ENCODE data around the gene PALM.
"Not testable (repeated sequence)": the region's sequence is repeated elsewhere in the genome, so short reads cannot be mapped to it uniquely, and the experiment has no call there.

DNA sequence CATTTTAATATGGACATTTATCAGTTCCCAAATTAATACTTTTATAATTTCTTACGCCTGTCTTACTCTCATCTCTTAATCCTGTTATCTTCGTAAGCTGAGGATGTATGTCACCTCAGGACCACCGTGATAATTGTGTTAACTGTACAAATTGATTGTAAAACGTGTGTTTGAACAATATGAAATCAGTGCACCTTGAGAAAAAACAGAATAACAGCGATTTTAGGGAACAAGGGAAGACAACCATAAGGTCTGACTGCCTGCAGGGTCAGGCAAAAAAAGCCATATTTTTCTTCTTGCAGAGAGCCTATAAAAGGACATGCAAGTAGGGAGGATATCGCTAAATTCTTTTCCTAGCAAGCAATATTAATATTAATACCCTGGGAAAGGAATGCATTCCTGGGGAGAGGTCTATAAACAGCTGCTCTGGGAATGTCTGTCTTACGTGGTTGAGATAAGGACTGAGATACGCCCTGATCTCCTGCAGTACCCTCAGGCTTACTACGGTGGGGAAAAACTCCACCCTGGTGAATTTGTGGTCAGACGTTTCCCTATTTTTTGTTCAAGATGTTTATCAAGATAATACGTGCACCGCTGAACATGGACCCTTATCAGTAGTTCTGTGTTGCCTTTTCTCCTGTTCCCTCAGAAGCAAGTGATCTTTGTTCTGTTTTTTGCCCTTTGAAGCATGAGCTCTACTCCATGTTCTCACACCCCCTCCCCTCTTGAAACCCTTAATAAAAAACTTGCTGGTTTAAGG is 39.9 kb upstream of the PALM start:
- TF ChIP-seq, protein P1, sequence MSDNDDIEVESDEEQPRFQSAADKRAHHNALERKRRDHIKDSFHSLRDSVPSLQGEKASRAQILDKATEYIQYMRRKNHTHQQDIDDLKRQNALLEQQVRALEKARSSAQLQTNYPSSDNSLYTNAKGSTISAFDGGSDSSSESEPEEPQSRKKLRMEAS (IDR thresholded peaks at IDR 0.05), result not testable (repeated sequence)
- TF ChIP-seq, protein P2, sequence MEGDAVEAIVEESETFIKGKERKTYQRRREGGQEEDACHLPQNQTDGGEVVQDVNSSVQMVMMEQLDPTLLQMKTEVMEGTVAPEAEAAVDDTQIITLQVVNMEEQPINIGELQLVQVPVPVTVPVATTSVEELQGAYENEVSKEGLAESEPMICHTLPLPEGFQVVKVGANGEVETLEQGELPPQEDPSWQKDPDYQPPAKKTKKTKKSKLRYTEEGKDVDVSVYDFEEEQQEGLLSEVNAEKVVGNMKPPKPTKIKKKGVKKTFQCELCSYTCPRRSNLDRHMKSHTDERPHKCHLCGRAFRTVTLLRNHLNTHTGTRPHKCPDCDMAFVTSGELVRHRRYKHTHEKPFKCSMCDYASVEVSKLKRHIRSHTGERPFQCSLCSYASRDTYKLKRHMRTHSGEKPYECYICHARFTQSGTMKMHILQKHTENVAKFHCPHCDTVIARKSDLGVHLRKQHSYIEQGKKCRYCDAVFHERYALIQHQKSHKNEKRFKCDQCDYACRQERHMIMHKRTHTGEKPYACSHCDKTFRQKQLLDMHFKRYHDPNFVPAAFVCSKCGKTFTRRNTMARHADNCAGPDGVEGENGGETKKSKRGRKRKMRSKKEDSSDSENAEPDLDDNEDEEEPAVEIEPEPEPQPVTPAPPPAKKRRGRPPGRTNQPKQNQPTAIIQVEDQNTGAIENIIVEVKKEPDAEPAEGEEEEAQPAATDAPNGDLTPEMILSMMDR (IDR thresholded peaks at IDR 0.05; ENCODE audit: low read depth, low read length, missing input control), result not testable (repeated sequence)
- not testable (repeated sequence) for TF ChIP-seq TAF1 (conservative IDR thresholded peaks at IDR 0.05); EGR1 (IDR thresholded peaks at IDR 0.05; ENCODE audit: low read depth in 2 of 2); RXRA (IDR thresholded peaks at IDR 0.05); JUND (IDR thresholded peaks at IDR 0.05); SP1 (IDR thresholded peaks at IDR 0.05); HNF4A (conservative IDR thresholded peaks at IDR 0.05); RAD21 (IDR thresholded peaks at IDR 0.05)
- TF ChIP-seq, protein P3, sequence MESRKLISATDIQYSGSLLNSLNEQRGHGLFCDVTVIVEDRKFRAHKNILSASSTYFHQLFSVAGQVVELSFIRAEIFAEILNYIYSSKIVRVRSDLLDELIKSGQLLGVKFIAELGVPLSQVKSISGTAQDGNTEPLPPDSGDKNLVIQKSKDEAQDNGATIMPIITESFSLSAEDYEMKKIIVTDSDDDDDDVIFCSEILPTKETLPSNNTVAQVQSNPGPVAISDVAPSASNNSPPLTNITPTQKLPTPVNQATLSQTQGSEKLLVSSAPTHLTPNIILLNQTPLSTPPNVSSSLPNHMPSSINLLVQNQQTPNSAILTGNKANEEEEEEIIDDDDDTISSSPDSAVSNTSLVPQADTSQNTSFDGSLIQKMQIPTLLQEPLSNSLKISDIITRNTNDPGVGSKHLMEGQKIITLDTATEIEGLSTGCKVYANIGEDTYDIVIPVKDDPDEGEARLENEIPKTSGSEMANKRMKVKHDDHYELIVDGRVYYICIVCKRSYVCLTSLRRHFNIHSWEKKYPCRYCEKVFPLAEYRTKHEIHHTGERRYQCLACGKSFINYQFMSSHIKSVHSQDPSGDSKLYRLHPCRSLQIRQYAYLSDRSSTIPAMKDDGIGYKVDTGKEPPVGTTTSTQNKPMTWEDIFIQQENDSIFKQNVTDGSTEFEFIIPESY (IDR thresholded peaks at IDR 0.05), result not testable (repeated sequence)
- TF ChIP-seq, protein P4, sequence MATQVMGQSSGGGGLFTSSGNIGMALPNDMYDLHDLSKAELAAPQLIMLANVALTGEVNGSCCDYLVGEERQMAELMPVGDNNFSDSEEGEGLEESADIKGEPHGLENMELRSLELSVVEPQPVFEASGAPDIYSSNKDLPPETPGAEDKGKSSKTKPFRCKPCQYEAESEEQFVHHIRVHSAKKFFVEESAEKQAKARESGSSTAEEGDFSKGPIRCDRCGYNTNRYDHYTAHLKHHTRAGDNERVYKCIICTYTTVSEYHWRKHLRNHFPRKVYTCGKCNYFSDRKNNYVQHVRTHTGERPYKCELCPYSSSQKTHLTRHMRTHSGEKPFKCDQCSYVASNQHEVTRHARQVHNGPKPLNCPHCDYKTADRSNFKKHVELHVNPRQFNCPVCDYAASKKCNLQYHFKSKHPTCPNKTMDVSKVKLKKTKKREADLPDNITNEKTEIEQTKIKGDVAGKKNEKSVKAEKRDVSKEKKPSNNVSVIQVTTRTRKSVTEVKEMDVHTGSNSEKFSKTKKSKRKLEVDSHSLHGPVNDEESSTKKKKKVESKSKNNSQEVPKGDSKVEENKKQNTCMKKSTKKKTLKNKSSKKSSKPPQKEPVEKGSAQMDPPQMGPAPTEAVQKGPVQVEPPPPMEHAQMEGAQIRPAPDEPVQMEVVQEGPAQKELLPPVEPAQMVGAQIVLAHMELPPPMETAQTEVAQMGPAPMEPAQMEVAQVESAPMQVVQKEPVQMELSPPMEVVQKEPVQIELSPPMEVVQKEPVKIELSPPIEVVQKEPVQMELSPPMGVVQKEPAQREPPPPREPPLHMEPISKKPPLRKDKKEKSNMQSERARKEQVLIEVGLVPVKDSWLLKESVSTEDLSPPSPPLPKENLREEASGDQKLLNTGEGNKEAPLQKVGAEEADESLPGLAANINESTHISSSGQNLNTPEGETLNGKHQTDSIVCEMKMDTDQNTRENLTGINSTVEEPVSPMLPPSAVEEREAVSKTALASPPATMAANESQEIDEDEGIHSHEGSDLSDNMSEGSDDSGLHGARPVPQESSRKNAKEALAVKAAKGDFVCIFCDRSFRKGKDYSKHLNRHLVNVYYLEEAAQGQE (IDR thresholded peaks at IDR 0.05), result not testable (repeated sequence)
- TF ChIP-seq, protein P5, sequence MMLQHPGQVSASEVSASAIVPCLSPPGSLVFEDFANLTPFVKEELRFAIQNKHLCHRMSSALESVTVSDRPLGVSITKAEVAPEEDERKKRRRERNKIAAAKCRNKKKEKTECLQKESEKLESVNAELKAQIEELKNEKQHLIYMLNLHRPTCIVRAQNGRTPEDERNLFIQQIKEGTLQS (IDR thresholded peaks at IDR 0.05), result not testable (repeated sequence)
